ENCODE measurements around the gene MYH6. TPM values are rescaled to one million over a fixed set of nuclear protein-coding genes. Genes with fewer than 3 reads are reported as not detected.

Gene MYH6
- total RNA-seq, 4 donors from 2014 or later: 0.16 to 1.5 TPM; not detected in 2

DNA sequence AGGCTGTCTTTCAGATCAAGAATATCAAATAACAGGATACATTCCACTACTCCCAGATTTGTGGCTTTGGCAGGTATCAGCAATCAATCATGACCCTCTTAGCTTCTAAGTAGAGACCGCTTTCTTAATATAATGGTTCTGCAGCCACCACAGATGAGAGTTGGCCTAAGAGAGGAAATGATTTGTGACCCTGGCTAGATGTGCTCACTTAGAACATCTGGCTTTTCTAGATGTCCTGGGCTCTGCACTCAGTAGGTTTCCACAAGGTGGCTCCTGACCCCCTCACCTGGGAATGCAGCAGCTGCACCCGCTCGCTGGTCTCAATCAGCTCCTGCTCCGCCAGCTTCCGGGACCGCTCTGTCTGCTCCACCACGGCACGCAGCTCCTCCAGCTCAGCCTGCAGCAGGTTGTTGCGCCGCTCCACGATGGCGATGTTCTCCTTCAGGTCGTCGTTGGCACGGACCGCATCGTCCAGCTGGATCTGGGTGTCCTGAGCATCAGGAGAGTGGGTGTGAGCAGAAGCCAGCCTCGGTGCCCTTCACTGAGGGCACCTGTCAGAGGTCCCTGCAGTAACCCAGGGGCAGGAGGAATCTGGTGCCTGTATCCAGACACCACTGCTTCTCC is 22.3 kb downstream of the MYH6 start:
- intact Hi-C loops (cut with DNase I; ENCODE audit: low total_unique reads): no loop called here
- in situ Hi-C loops (cut with MboI; ENCODE audit: low pct_ligation_motif_present in 1 of 4, low pct_unique_long_range_greater_than_20kb in 1 of 4, low sequenced_read_pairs in 3 of 4): loop anchor here in 1 of 4 donors (25.0 kb wide), 1 partner anchor 123 kb away; no protein-coding TSS in a partner anchor
- WGBS, 2 donors (ENCODE audit: low coverage in 1 of 2): 82 to 100% methylated on average over 1 to 18 of the region's 18 CpGs
- no peak for TF ChIP-seq EP300 (IDR thresholded peaks at IDR 0.05; ENCODE audit: low read depth)
- TF ChIP-seq, protein P1, sequence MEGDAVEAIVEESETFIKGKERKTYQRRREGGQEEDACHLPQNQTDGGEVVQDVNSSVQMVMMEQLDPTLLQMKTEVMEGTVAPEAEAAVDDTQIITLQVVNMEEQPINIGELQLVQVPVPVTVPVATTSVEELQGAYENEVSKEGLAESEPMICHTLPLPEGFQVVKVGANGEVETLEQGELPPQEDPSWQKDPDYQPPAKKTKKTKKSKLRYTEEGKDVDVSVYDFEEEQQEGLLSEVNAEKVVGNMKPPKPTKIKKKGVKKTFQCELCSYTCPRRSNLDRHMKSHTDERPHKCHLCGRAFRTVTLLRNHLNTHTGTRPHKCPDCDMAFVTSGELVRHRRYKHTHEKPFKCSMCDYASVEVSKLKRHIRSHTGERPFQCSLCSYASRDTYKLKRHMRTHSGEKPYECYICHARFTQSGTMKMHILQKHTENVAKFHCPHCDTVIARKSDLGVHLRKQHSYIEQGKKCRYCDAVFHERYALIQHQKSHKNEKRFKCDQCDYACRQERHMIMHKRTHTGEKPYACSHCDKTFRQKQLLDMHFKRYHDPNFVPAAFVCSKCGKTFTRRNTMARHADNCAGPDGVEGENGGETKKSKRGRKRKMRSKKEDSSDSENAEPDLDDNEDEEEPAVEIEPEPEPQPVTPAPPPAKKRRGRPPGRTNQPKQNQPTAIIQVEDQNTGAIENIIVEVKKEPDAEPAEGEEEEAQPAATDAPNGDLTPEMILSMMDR (IDR thresholded peaks at IDR 0.05): no peak
- TF ChIP-seq POLR2A (IDR thresholded peaks at IDR 0.05): no peak
- no peak for TF ChIP-seq POLR2AphosphoS5 (IDR thresholded peaks at IDR 0.05)
- Histone ChIP-seq H3K27me3 (no peaks in the 10 kb centered on the region), H3K36me3 (no peaks in the 10 kb centered on the region), H3K4me1 (no peaks in the 10 kb centered on the region), H3K9me3 (no peaks in the 10 kb centered on the region), H3K27ac (no peak overlapping the region), H3K4me3 (no peak overlapping the region)
- no peak for DNase-seq

DNA sequence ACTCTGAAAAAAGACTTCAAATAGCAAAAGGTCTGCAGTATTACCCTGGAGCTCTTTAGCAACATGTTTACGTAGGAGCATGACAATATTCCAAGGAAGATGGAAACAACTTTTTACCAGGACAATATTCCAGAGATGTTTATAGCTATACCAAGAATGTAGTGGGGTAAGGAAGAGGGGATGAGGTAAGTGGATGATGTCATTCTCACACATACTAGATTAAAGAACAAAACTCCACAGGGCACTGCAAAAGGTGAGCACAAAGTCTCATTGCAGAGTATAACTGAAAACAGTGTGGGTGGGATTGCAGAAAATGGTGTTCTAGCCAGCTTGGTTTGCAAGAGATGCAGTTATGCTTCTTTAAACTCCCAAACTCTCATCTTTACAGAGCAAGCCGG is 22.8 kb downstream of the MYH6 start:
- H3K4me1 ChIP-seq: peaks cover 0 to 4% (median 0%) of the 10 kb centered on the region in 4 donors
- H3K9me3 ChIP-seq: no peaks in the 10 kb centered on the region
- intact Hi-C loops (cut with DNase I; ENCODE audit: low total_unique reads) (no loop called here), in situ Hi-C loops (cut with MboI; ENCODE audit: low pct_ligation_motif_present in 1 of 4, low pct_unique_long_range_greater_than_20kb in 1 of 4, low sequenced_read_pairs in 3 of 4) (loop anchor here in 1 of 4 donors (25.0 kb wide), 1 partner anchor 123 kb away; no protein-coding TSS in a partner anchor)
- H3K27me3 ChIP-seq: no peaks in the 10 kb centered on the region
- no peak overlapping the region for H3K27ac ChIP-seq
- TF ChIP-seq POLR2AphosphoS5 (IDR thresholded peaks at IDR 0.05) (no peak), POLR2A (IDR thresholded peaks at IDR 0.05) (no peak), EP300 (IDR thresholded peaks at IDR 0.05; ENCODE audit: low read depth) (no peak)
- TF ChIP-seq, protein P1 (IDR thresholded peaks at IDR 0.05): no peak
- no peak for DNase-seq
- 67 to 84% methylated on average over 2 of the region's 2 CpGs for WGBS, 2 donors (ENCODE audit: low coverage in 1 of 2)
- H3K4me3 ChIP-seq: no peak overlapping the region
- H3K36me3 ChIP-seq: no peaks in the 10 kb centered on the region

DNA sequence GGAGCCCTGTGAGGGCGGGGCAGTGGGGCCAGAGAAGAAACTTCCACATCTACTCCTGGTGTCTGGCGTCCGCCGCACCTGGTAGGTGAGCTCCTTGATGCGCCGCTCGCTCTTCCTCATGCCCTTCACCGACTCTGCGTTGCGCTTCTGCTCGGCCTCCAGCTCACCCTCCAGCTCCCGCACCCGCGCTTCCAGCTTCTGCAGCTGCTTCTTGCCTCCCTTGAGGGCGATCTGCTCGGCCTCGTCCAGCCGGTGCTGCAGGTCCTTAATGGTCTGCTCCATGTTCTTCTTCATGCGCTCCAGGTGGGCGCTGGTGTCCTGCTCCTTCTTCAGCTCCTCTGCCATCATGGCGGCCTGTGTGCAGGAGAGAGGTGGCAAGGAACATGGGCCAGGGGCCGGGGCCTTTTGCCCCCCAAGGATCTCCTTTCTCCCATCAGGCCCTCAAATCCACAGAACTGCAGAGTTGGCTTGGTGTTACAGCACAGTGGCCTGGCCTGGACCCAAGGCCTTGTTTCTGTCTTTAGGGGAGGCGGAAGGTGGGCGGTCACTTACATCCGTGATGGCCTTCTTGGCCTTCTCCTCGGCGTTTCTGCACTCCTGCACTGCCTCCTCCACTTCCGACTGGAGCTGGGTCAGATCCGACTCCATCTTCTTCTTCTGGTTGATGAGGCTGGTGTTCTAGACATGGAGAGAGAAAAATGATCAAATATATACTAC is 23.6 kb downstream of the MYH6 start:
- intact Hi-C loops (cut with DNase I; ENCODE audit: low total_unique reads) (no loop called here), in situ Hi-C loops (cut with MboI; ENCODE audit: low pct_ligation_motif_present in 1 of 4, low pct_unique_long_range_greater_than_20kb in 1 of 4, low sequenced_read_pairs in 3 of 4) (loop anchor here in 1 of 4 donors (25.0 kb wide), 1 partner anchor 122 kb away; no protein-coding TSS in a partner anchor)
- H3K9me3 ChIP-seq: no peaks in the 10 kb centered on the region
- no peak for TF ChIP-seq POLR2AphosphoS5 (IDR thresholded peaks at IDR 0.05)
- no peak for TF ChIP-seq POLR2A (IDR thresholded peaks at IDR 0.05)
- TF ChIP-seq, protein P1 (IDR thresholded peaks at IDR 0.05): no peak
- TF ChIP-seq EP300 (IDR thresholded peaks at IDR 0.05; ENCODE audit: low read depth): no peak
- no peak overlapping the region for H3K27ac ChIP-seq
- no peaks in the 10 kb centered on the region for H3K36me3 ChIP-seq
- no peak for DNase-seq
- 86 to 88% methylated on average over 16 to 28 of the region's 29 CpGs for WGBS, 2 donors (ENCODE audit: low coverage in 1 of 2)
- peaks cover 0 to 6% (median 0%) of the 10 kb centered on the region in 4 donors for H3K4me1 ChIP-seq
- no peak overlapping the region for H3K4me3 ChIP-seq
- H3K27me3 ChIP-seq: no peaks in the 10 kb centered on the region

DNA sequence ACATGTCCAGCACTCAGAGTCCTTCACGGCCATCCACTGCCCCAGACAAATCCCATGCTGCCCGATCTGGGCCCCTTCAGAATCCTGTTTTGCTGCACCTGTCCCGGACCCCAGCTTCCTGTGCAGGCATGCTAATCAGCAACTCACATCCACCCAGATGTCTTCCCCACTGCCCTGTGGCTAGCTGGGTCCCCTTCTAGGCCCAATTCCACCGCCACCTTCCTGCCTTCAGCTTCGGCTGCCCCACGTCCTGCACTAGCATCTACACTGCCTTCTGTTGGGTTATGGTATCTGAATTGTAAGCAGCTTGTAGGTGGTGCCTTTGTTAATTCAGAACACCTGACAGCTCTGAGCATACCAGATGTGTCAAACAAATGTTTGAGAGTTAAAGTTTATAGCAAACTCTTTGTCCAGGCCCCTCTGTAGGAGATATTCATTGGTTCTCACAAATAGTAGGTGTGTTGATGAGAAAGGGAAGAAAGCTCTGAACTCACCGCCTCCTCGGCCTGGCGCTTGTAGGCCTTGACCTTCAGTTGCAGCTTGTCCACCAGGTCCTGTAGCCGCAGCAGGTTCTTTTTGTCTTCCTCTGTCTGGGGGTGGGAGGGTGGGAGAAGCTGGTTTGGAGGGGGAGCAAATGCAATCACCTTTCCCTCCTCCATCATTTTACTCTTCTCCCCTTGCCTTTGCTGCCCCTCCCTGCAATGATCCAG is 25.2 kb downstream of the MYH6 start:
- Histone ChIP-seq H3K36me3 (no peaks in the 10 kb centered on the region), H3K27me3 (no peaks in the 10 kb centered on the region), H3K4me1 (peaks cover 0 to 6% (median 0%) of the 10 kb centered on the region in 4 donors), H3K27ac (no peak overlapping the region), H3K9me3 (no peaks in the 10 kb centered on the region), H3K4me3 (no peak overlapping the region)
- TF ChIP-seq POLR2AphosphoS5 (IDR thresholded peaks at IDR 0.05) (no peak), POLR2A (IDR thresholded peaks at IDR 0.05) (no peak), EP300 (IDR thresholded peaks at IDR 0.05; ENCODE audit: low read depth) (no peak)
- TF ChIP-seq, protein P1 (IDR thresholded peaks at IDR 0.05): no peak
- in situ Hi-C loops (cut with MboI; ENCODE audit: low pct_ligation_motif_present in 1 of 4, low pct_unique_long_range_greater_than_20kb in 1 of 4, low sequenced_read_pairs in 3 of 4) (loop anchor here in 1 of 4 donors (25.0 kb wide), 1 partner anchor 121 kb away; no protein-coding TSS in a partner anchor), intact Hi-C loops (cut with DNase I; ENCODE audit: low total_unique reads) (no loop called here)
- DNase-seq: no peak
- WGBS, 2 donors (ENCODE audit: low coverage in 1 of 2): 54 to 78% methylated on average over 4 to 10 of the region's 10 CpGs
